ENCODE results near the gene HOXA6. TPM values are rescaled to one million over a fixed set of nuclear protein-coding genes. Genes with fewer than 3 reads are reported as not detected.

HOXA6 gene
- total RNA-seq, result 1 to 10 TPM; 6.9 to 7.5 TPM

GRCh38 chr7:27147199-27148030 lies at the start of gene HOXA6:
TSS of gene HOXA6 (minus strand) at chr7:27147774. CDS start at chr7:27147749, 25 bp downstream.
- whole genome bisulfite sequencing, result 48% methylated on average over 55 of the region's 63 CpGs
- Histone ChIP-seq H3K27ac (peak within 1 kb of the TSS; percentile 85 to 87), H3K27me3 (replicated peaks; ENCODE audit: insufficient read depth) (no peaks in the 10 kb centered on the region), H3K36me3 (no peaks in the 10 kb centered on the region), H3K4me1 (replicated peaks) (peaks cover 4% of the 10 kb centered on the region), H3K9me3 (no peaks in the 10 kb centered on the region), H3K4me3 (peak within 1 kb of the TSS; percentile 35 to 38)
- DNase-seq (ENCODE audit: low spot score), result peak; percentile 77
- intact Hi-C loops (cut with DNase I), result no loop called here
- no peak for TF ChIP-seq POLR2AphosphoS5 (IDR thresholded peaks at IDR 0.05)
- TF ChIP-seq CTCF (IDR thresholded peaks at IDR 0.05), result no peak
- TF ChIP-seq POLR2A (IDR thresholded peaks at IDR 0.05), result no peak

- no peaks in the 10 kb centered on the region for H3K9me3 ChIP-seq
- no peaks in the 10 kb centered on the region for H3K27me3 ChIP-seq (replicated peaks; ENCODE audit: insufficient read depth)
- H3K4me3 ChIP-seq, result peak overlapping the region; percentile 76 to 81
- DNase-seq (ENCODE audit: low spot score), result peak; percentile 95
- peak overlapping the region; percentile 96 to 97 for H3K27ac ChIP-seq
- H3K36me3 ChIP-seq, result no peaks in the 10 kb centered on the region
- TF ChIP-seq POLR2A (IDR thresholded peaks at IDR 0.05) (no peak), POLR2AphosphoS5 (IDR thresholded peaks at IDR 0.05) (peak; percentile 78), CTCF (IDR thresholded peaks at IDR 0.05) (peak; percentile 80 to 87 (median 84))
- no peaks in the 10 kb centered on the region for H3K4me1 ChIP-seq (replicated peaks)
- intact Hi-C loops (cut with DNase I), result loop anchor here (5.0 kb wide), 3 partner anchors 546 to 901 kb away; partner anchors contain the start of gene TAX1BP1
- WGBS, result 2% methylated on average over 6 of the region's 6 CpGs
Observed at GRCh38 chr7:27196287-27196767, 48.8 kb upstream of the HOXA6 start.

GRCh38 chr7:27194686-27195379 lies 47.3 kb upstream of the HOXA6 start:
- no peaks in the 10 kb centered on the region for H3K36me3 ChIP-seq
- H3K27me3 ChIP-seq (replicated peaks; ENCODE audit: insufficient read depth), result no peaks in the 10 kb centered on the region
- H3K9me3 ChIP-seq, result no peaks in the 10 kb centered on the region
- WGBS, result 7% methylated on average over 9 of the region's 9 CpGs
- TF ChIP-seq POLR2AphosphoS5 (IDR thresholded peaks at IDR 0.05) (peak; percentile 8), POLR2A (IDR thresholded peaks at IDR 0.05) (no peak)
- H3K27ac ChIP-seq, result peak overlapping the region; percentile 96 to 97
- DNase-seq (ENCODE audit: low spot score), result peak; percentile 54
- H3K4me3 ChIP-seq, result peak overlapping the region; percentile 76 to 81
- intact Hi-C loops (cut with DNase I), result loop anchor here (5.0 kb wide), 3 partner anchors 547 to 902 kb away; partner anchors contain the start of gene TAX1BP1
- H3K4me1 ChIP-seq (replicated peaks), result peaks cover 9% of the 10 kb centered on the region

GRCh38 chr7:27194002-27194352 lies 46.4 kb upstream of the HOXA6 start:
- intact Hi-C loops (cut with DNase I), result no loop called here

More at GRCh38 chr7:27194002-27194352, 46.4 kb upstream of the HOXA6 start:
- WGBS, result 2% methylated on average over 2 of the region's 2 CpGs
- no peaks in the 10 kb centered on the region for H3K36me3 ChIP-seq
- TF ChIP-seq POLR2AphosphoS5 (IDR thresholded peaks at IDR 0.05) (peak; percentile 23), CTCF (IDR thresholded peaks at IDR 0.05) (no peak), POLR2A (IDR thresholded peaks at IDR 0.05) (no peak)
- peak overlapping the region; percentile 96 to 97 for H3K27ac ChIP-seq
- no peaks in the 10 kb centered on the region for H3K9me3 ChIP-seq
- DNase-seq (ENCODE audit: low spot score), result no peak
- H3K27me3 ChIP-seq (replicated peaks; ENCODE audit: insufficient read depth), result no peaks in the 10 kb centered on the region
- peak overlapping the region; percentile 76 to 81 for H3K4me3 ChIP-seq
- H3K4me1 ChIP-seq (replicated peaks), result peaks cover 16% of the 10 kb centered on the region
